Measurements from ENCODE around the gene PFDN1. TPM values are rescaled to one million over a fixed set of nuclear protein-coding genes. Genes with fewer than 3 reads are reported as not detected.

The PFDN1 gene
- total RNA-seq, 1 donor from 2014 or later = 63.9 TPM

DNA sequence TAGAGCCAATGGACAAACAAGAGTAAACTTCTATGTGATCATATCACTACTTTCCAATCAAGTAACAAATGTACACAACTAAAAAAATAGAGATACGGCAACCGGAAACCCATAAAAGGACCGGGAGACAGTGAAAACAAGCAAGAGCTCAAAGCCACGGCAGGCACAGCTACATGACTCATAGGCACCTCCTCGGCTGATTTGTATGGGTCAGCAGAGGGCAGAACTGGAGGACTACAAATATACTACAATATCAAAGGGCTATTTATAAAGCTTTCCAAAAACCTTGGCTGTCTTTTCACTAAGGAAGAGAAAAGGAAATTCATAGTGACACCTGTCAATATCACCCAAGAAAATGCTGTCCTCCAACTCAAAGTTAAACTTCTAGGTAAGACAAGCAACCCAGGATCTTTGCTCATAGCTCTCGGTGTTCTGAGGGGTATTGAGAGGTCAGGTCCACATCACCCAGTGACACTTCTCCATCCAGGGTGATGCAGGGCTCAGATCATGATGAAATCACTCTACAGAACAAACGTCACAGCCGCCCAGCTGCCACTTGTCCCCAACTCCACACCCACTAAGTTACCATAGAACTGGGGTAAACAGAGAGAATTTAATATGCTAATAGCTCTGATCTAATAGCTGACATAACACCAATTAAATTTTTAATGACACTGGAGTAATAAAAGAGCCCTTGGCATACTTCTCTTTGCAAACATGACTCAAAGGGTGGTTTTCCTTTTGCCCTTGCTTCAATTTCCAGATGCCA is 41.3 kb downstream of the PFDN1 start:
- DNase-seq (ENCODE audit: low read depth) = peak; percentile 92

DNA sequence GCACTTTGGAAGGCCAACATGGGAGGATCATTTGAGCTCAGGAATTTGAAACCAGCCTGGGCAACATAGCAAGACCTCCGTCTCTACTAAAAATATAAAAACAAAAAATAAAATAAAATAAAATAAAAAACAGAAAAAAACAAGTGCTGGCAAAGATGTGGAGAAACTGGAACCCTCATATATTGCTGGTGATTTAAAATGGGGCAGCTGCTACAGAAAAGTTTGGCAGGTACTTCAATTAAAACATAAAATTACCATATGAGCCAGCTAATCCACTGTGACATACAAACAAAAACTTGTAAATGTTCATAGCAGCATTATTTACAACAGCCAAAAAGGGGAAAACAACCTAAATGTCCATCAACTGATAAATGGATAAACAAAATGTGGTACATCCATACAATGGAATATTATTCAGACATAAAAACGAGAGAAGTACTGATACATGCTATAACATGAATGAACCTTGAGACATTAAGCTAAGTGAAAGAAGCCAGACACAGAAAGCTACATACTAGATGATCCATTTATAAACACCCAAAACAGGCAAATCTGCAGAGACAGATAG is 42.7 kb downstream of the PFDN1 start:
- no peak for DNase-seq (ENCODE audit: low read depth)

DNA sequence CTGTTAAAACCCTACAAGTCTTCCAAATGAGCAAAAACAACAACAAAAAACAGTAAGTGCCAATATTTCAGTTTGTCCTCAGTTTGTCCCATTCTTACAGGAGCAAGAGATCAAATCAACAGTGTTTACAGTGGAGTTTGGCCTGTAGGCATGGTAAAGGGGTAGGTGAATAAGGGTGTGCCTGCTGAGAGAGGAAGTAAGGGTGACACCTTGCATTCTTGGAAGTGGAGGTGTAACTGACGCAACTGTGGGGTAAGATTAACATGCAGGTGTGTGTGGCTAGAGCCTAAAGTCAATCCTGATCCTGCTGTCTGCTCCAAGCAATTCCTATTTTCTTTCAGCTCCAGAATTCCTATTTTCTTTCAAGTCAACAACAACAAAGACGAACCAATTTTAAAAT is 43.4 kb downstream of the PFDN1 start:
- DNase-seq (ENCODE audit: low read depth) = no peak

DNA sequence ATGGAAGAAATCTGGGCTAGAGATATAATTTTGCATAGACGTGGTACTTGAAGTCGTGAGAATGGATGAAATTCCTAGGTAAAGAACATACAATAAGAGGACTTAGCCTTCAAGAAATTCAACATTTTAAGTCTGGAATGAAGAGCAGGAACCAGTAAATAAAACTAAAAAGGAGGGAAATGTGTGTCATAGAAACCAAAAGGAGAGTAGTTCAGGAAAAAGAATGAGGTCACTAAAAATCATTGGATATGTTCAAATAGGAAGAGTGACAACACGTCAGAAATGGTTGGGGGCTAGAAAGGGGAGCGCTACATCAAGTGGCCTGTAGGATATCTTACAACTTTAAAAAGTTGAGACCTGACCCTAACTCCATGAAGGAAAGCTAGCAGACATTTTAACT is 44.0 kb downstream of the PFDN1 start:
- no peak for DNase-seq (ENCODE audit: low read depth)

DNA sequence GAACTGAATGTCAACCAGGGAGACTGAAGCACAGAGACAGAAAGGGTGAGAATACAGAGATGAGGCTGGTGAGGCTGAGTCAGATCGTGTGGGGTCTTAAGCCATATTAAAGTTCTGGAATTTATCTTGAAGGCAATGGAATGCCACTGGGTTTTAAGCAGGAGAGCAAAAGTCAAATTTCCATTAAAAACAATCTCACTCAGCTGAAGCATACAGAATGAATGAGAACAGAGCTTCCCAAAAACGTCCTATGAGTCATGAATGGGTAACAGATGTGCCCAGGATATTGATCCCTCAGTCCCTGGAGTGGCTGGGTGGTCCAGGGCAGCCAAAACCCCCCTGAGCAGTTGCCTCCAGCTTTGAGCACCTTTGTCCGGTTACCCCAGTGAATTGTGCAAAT is 44.9 kb downstream of the PFDN1 start:
- DNase-seq (ENCODE audit: low read depth) = peak; percentile 32

DNA sequence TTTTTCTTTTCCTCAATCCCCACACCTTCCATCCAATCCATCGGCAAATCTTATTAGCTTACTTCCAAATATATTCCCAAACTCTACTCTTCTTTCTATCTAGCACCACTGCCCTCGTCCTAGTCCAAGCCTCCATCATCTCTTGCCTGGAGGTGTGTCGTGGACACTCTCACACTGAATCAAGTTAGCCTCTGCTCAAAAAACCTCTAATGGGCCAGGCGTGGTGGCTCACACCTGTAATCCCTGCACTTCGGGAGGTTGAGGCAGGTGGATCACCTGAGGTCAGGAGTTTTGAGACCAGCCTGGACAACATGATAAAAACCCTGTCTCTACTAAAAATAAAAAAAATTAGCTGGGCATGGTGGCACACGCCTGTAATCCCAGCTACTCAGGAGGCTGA is 46.2 kb downstream of the PFDN1 start:
- no peak for DNase-seq (ENCODE audit: low read depth)

DNA sequence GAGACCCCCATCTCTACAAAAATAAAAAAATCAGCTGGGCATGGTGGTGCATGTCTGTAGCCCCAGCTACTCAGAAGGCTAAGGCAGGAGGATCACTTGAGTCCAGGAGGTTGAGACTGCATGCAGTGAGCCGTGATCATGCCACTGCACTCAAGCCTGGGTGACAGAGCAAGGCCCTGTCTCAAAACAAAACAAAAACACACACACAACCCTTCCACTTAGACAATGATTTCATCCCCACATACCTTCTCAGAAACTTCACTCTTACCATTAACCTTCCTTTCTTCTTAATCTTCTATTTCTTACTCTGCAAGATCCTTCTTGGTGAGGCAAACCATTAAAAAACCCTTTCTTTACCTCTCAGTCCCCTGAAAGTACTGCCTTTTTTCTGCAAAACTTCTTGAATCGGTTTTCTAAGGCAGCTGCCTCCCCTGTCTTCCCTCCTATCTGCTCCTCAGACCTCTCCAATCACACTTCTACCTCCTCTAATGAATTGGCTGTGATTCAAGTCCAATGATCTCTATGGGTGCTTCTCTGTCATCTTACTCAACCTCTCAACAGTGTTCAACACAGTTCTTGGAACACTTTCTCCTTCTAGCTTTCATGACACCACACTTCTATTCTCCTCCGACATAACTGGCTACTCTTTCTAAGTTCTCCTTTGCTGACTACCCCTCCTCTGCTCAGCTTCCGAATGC is 47.3 kb downstream of the PFDN1 start:
- no peak for DNase-seq (ENCODE audit: low read depth)

DNA sequence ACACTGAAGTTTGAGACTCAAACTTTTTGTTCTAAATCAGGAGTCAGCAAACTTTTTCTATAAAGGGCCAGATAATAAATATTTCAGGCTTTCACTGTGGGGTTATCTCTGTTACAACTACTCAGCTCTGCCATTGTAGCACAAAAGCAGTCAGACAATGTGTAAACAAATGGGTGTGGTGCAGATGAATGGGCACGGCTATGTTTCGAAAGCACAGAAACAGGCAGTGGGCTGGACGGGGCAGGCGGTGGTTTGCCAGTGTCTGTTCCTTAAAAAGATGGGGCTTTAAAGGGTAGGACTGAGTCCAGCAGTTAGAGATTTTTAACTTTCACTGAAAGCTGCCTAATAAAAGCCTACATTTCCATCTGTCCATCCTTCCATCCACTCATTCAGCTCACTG is 48.9 kb downstream of the PFDN1 start:
- peak; percentile 26 for DNase-seq (ENCODE audit: low read depth)

DNA sequence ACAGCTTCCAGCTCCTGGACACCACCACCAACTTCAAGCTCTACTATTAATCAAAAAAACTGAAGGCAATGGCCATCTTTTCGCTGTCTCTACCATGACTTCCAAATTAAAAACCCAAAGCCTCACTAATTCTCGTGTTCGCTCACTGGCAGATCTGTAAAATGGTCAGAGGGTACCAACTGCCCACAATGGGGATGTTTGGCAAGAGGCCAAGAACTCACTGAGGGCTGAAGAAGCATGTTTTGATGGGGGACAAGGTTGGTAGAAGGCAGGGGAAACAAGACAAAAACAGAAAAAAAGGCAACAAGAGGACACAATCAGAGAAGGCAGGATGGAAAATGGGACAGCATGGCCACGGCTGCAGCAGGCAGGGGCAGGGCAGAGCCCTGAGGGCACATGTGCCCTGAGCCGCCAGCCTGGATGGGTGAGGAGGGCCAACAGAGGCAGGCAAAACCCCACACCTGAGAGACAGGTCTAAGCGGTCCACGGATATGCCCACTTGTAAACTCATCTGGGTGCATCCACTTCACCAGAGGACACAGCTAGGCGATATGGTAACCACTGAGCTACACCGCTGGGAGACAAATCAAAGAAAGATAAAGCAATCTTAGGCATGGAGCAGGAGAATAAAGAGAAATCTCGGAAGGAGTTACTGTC is 50.3 kb downstream of the PFDN1 start:
- no peak for DNase-seq (ENCODE audit: low read depth)

DNA sequence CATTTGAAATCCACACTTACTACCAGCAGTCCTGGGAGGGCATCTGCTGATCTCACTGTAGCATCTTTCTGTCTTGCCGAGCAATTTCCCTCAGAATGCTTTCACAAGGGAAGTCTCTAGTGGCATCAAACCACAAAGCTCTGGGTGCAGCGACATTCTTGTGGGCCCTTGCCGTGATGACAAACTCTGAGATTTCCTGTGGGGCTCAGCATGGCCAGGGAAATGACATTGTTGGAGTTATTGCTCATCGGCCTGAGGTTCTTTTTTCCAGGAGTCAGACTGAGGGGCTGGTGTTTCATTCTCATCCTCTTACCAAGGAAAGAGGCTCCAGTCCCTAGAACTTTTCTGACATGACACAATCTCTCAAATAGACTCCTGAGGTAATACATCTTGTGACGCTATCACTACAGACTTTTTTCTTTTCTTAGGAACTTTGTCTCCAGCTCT is 51.4 kb downstream of the PFDN1 start:
- DNase-seq (ENCODE audit: low read depth) = peak; percentile 99

DNA sequence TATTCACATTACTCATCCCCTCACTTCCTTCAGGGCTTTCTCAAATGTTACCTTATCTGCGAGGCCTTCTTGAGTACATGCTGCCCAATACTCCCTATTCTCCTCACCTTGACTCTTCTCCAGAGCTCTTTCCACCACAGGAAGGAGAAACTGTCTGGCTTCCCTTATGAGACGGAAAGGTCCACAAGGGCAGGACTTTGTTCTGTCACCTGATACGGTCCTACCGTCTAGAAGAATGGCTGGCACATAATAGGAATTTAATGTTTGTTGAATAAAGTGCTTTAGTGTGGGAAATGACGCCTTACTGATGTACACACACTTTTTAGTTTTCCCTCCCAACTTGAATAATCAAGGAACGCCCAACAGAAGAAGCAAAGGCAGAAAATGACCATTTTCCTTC is 52.5 kb downstream of the PFDN1 start:
- no peak for DNase-seq (ENCODE audit: low read depth)

DNA sequence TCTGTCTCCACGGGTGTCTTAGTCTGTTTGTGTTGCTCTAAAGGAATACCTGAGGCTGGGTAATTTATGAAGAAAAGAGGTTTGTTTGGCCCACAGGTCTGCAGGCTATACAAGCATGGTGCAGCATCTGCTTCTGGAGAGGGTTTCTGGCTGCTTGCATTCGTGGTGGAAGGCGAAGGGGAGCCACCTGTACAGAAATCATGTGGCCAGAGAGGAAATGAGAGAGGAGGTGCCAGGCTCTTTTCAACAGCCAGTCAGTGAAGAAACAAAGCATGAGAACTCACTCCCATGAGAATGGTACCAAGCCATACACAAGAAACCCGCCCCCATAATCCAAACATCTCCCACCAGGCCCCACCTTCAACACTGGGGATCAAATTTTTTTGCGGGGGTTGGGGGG is 53.4 kb downstream of the PFDN1 start:
- no peak for DNase-seq (ENCODE audit: low read depth)

DNA sequence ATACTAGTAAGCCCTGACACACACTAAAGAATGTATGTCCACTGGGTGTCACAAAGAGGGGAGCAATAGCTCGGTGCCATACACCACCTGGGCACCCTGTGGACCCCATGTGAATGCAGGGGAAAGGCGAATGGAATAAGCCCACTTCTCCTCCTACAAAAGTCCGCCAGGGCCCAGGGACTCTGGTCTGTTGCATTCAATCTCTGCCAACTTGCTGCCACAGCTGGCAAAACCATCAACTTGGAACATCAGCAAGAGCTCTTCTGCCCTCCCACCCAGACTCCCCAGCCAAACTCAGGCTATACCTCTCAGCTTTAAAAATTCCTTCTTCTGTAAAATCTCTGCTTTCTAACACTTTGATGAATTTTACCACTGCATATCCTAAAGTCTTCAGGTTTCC is 54.5 kb downstream of the PFDN1 start:
- no peak for DNase-seq (ENCODE audit: low read depth)

DNA sequence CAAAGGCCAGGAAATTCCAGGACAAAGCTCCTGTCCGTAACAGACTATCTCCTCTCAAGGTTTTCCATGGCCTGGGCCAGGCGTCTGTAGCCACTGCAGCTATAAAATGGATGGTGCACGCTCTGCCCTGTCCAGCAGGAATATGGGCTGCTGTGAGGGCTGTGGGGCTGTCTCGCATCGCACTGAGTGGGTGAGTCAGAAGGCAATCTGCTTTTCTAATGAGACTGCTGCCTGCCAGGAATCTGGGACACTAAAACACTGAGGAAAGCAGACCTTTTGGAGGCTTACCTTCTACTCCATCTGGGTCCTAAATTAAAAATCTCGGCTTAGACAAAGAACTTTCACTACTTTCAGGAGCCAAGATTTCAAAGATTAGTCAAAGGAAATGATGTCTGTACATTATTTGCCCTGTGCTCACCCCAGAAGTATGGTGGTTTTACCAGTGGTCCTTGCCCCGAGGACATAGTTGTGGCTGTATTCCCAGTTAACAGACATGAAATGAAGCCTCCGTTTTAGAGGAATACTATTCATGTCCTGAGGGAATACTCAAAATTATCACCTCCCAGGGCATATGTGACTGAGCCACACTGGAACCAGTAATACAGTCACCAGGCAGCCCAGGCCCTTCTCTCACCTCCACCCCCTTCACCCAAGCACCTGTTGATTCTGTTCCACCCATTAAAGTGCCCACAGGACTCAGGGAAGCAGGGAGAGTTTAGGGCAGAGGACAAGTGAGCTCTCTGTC is 56.4 kb downstream of the PFDN1 start:
- DNase-seq (ENCODE audit: low read depth) = peak; percentile 60

DNA sequence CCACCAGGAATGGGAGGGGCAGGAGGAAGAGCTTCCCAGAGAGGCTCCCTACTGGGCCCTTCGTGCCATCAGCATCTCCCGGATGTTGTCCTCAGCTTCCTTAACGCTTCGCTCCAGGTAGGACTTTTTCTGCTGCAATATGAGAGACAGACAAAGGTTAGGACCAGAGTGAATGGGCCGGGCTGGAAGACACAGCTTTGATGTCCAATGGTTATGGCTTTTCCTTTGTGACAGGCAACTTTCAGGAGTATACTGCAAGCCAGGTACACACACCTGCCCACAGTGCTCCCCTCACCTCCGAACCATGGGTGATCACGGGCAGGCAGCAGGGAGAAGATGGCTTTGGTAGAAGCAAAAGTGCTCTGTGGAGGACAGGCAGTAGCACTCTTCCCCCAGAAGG is 57.0 kb downstream of the PFDN1 start:
- no peak for DNase-seq (ENCODE audit: low read depth)

DNA sequence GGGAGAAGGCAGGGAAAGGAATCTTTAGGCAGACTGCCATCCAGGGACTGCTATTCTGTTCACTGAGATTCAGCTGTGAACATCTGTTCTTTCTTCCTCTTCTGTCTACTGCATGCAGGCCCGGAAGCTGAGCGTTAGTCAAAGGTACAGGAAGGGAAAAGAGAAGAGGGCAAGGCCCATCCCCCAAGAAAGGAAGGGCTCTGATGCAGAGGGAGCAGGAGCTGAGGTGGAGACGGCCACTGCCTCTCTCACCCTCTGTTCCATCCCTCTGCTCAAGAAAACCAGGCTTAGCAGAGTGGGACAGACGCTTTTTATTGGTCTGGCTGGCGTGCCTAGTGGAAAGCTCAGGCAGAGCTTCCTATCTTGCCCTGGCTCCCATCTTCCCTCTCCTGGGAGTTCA is 57.6 kb downstream of the PFDN1 start:
- no peak for DNase-seq (ENCODE audit: low read depth)

DNA sequence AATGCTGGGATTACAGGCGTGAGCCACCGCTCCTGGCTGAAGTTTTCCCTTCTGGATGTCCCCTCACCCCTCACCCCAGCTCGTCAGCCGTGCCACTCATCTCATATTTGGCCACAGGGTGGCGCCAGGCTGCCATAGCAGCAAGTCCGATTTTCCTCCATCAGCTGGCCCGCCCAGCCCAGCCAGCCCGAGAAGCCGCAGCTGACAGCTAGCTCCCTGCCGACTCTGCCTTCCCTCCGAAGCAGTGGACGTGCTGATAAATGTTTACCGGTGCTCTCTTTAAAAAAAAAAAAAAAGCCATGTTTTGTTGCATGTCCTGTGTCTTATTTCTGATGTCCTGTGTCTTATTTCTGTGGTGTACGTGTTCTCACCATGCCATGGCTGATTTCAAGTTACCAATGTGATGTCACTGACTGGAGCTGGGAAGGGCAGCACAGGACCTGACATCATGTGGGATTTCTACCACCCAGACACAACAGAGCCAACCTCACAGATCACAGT is 58.3 kb downstream of the PFDN1 start:
- peak; percentile 91 for DNase-seq (ENCODE audit: low read depth)

DNA sequence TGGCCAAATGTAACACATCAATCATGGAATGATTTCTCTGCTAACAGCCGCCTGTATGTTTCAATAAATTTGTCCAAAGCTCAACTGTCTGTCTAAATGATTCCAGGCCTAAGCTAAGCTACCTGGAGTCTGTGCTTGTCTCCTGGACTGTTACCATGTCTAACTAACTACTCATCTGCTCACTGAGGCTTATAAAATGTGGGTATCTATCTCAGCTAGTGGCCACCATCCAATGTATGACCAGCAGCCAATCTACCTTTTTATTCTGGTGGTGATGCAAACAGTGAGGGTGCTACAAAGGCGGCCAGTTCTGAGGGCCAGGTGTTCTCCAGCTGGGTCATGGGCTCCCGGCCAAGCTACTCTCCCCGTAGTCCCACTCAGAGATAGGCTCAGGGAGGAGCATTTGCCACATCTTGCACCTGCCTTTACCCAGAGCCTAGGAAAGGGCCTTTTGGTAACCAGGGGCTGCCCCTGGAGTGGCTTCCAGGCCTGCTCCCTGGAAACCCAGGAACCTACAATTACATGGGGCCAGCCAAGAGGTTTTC is 59.1 kb downstream of the PFDN1 start:
- DNase-seq (ENCODE audit: low read depth) = no peak

DNA sequence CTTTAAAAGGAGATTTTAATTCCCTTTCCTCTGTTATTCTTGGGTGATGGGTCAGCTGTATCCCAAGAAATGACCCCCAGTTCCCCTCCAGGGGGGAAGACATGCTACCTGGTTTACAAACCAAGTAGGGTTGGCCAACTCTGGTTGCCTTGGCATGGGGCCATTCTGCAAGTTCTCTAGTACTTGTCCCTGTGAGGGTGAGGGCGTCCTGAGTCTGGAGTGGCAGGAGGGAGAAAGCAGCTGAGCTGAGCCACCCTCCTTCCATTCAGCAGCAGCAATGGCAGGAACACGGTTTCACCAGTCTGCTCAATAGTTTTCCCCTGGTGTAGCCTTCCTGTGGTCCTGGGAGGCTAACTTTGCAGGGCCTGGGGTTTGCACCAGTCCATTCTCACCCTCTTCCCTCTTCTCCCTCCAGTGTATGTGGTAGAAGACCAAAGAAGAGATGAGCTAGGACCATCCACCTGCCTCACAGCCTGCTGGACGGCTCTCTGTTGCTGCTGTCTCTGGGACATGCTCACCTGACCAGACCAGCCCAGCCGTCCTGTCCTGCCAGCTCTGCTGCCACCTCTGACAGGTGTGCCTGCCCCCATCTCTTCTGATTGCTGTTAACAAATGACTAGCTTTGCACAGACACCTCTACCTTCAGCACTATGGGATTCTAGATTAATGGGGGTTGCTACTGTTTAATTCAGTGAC is 59.9 kb downstream of the PFDN1 start:
- DNase-seq (ENCODE audit: low read depth) = no peak

DNA sequence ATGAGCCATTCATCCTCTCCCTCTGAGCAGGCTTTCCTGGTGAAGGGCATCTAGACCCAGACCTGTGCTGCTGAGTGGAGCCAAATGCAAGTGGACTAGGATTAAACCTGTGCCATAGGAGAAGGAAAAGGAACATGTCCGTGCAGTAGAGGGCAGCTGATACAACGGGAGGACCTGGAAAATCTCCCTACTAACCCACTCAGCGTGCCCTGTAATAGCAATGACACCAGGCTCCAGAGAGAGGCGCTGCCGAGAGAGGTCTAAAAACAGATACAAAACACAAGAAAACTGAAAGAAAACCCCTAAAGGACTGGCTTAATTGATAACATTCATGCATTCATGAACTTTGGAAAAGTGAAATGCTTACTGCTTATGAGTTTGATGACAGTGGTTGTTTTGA is 60.8 kb downstream of the PFDN1 start:
- no peak for DNase-seq (ENCODE audit: low read depth)

All from myocyte (in vitro differentiated cells).